Hematopoietic multipotent progenitor cell treated with erythropoietin and hydrocortisone succinate and interleukin-3 and kit ligand, for 6 days (in vitro differentiated cells): ENCODE results near the gene PPP1R2C.
A peak's percentile ranks its signal among the peaks of the same experiment; 100 is the strongest.

ENCODE experiments used
- DNase-seq: peaks from one replicate; pipeline ENCODE4 v3.0.0-alpha.2; 2015

Gene PPP1R2C

GRCh38 chrX:42778096-42778495, at the start of gene PPP1R2C:
Gene PPP1R2C, minus strand, starts transcription at chrX:42778163. Its CDS starts 84 bp downstream, at chrX:42778079.
- DNase-seq = no peak

- DNase-seq = no peak
Measured at GRCh38 chrX:42825201-42825600, 47.2 kb upstream of the PPP1R2C start.

GRCh38 chrX:42824541-42824940, 46.6 kb upstream of the PPP1R2C start:
- DNase-seq = no peak

GRCh38 chrX:42823443-42823842, 45.5 kb upstream of the PPP1R2C start:
- no peak for DNase-seq

- no peak for DNase-seq
Measured at GRCh38 chrX:42821803-42822443, 44.0 kb upstream of the PPP1R2C start.

- no peak for DNase-seq
Measured at GRCh38 chrX:42818151-42818921, 40.4 kb upstream of the PPP1R2C start.

GRCh38 chrX:42809569-42809968, 31.6 kb upstream of the PPP1R2C start:
- DNase-seq = no peak

GRCh38 chrX:42807393-42807792, 29.4 kb upstream of the PPP1R2C start:
- DNase-seq = no peak

GRCh38 chrX:42804524-42804923, 26.6 kb upstream of the PPP1R2C start:
- no peak for DNase-seq

- no peak for DNase-seq
Measured at GRCh38 chrX:42803320-42803719, 25.4 kb upstream of the PPP1R2C start.

- DNase-seq = no peak
Measured at GRCh38 chrX:42797651-42798269, 19.8 kb upstream of the PPP1R2C start.

- no peak for DNase-seq
Measured at GRCh38 chrX:42783451-42783850, 5.5 kb upstream of the PPP1R2C start.

- DNase-seq = peak; percentile 78
Measured at GRCh38 chrX:42776195-42776594, 1.8 kb downstream of the PPP1R2C start.

- DNase-seq = no peak
Measured at GRCh38 chrX:42772874-42773273, 5.1 kb downstream of the PPP1R2C start.

GRCh38 chrX:42771506-42772335, 6.2 kb downstream of the PPP1R2C start:
- DNase-seq = no peak

- DNase-seq = no peak
Measured at GRCh38 chrX:42770566-42770965, 7.4 kb downstream of the PPP1R2C start.

GRCh38 chrX:42759881-42760280, 18.1 kb downstream of the PPP1R2C start:
- no peak for DNase-seq

GRCh38 chrX:42755815-42756214, 22.1 kb downstream of the PPP1R2C start:
- DNase-seq = no peak

GRCh38 chrX:42754603-42755002, 23.4 kb downstream of the PPP1R2C start:
- DNase-seq = no peak

GRCh38 chrX:42754115-42754514, 23.8 kb downstream of the PPP1R2C start:
- no peak for DNase-seq

- no peak for DNase-seq
Measured at GRCh38 chrX:42752730-42753129, 25.2 kb downstream of the PPP1R2C start.

GRCh38 chrX:42751573-42751972, 26.4 kb downstream of the PPP1R2C start:
- DNase-seq = no peak
